Neural cell (in vitro differentiated cells): ENCODE data around the gene SHANK3.

Experiments used
- CTCF ChIP-seq: fragments of 450-650 bp; IDR thresholded peaks from 2 replicates; pipeline ENCODE4 v1.5.1; 2014; ENCODE audit warnings: antibody characterized with exemption, mild to moderate bottlenecking, moderate library complexity; ENCODE audit not compliant: poor library complexity, severe bottlenecking
- EZH2 ChIP-seq: fragments of 200-600, 300-800 bp; shearing (Covaris generic), sonication (generic); IDR thresholded peaks from 2 replicates; pipeline ENCODE4 v1.6.1; 2014; ENCODE audit warnings: antibody characterized with exemption, low read length, borderline replicate concordance, mild to moderate bottlenecking; ENCODE audit not compliant: insufficient read depth, poor library complexity, severe bottlenecking
- MXI1 ChIP-seq: fragments of 450-650 bp; conservative IDR thresholded peaks from 2 replicates; pipeline ENCODE4 v1.6.1; 2014; ENCODE audit warnings: antibody characterized with exemption, mild to moderate bottlenecking; ENCODE audit not compliant: poor library complexity, severe bottlenecking
- POLR2AphosphoS5 ChIP-seq: IDR thresholded peaks from 2 replicates; pipeline ENCODE4 v1.6.1; 2012
- RAD21 ChIP-seq: fragments of 450-650 bp; conservative IDR thresholded peaks from 2 replicates; pipeline ENCODE4 v1.6.1; 2014; ENCODE audit warnings: antibody characterized with exemption, mild to moderate bottlenecking, moderate library complexity
- REST ChIP-seq: IDR thresholded peaks from 2 replicates; pipeline ENCODE4 v1.6.1; 2012; ENCODE audit warnings: borderline replicate concordance
- SMC3 ChIP-seq: fragments of 450-650 bp; conservative IDR thresholded peaks from 2 replicates; pipeline ENCODE4 v1.6.1; 2014; ENCODE audit warnings: antibody characterized with exemption, mild to moderate bottlenecking, moderate library complexity; ENCODE audit not compliant: poor library complexity
- TAF1 ChIP-seq: IDR thresholded peaks from 2 replicates; pipeline ENCODE4 v1.6.1; 2012; ENCODE audit warnings: low read depth

GRCh38 chr22:50711446-50712340 lies 39.1 kb downstream of the SHANK3 start:
- TF ChIP-seq POLR2AphosphoS5, result no peak
- no peak for TF ChIP-seq CTCF
- no peak for TF ChIP-seq RAD21
- TF ChIP-seq EZH2, result no peak
- no peak for TF ChIP-seq REST
- no peak for TF ChIP-seq SMC3
- no peak for TF ChIP-seq TAF1
- no peak for TF ChIP-seq MXI1
